RWPE2 (cell line): ENCODE measurements around the gene MIDN.

Experiments
- ATAC-seq: fragments of 200-7000 bp; cut with Tn5 transposase; 3 replicates; pipeline ENCODE4 v1.9.1; 2021; ENCODE audit warnings: low read depth
- DNase-seq: peaks from one replicate; pipeline ENCODE4 v3.0.0-alpha.2; 2020; ENCODE audit warnings: low spot score
- H3K27ac ChIP-seq: fragments of 450-650 bp; 2 replicates; pipeline ENCODE4 v1.5.1; 2017; ENCODE audit warnings: mild to moderate bottlenecking; ENCODE audit not compliant: poor library complexity, severe bottlenecking
- H3K27me3 ChIP-seq: fragments of 250-450 bp; sonication (Bioruptor Pico); 2 replicates; pipeline ENCODE4 v1.5.1; 2021; ENCODE audit warnings: mild to moderate bottlenecking, moderate library complexity; ENCODE audit not compliant: insufficient read depth, poor library complexity, severe bottlenecking
- H3K36me3 ChIP-seq: fragments of 250-450 bp; sonication (Bioruptor Pico); 2 replicates; pipeline ENCODE4 v1.5.1; 2020; ENCODE audit warnings: low read depth, mild to moderate bottlenecking, moderate library complexity
- H3K4me1 ChIP-seq: fragments of 250-450 bp; sonication (Bioruptor Pico); 2 replicates; pipeline ENCODE4 v1.5.1; 2021; ENCODE audit warnings: mild to moderate bottlenecking, moderate library complexity; ENCODE audit not compliant: insufficient read depth, poor library complexity, severe bottlenecking
- H3K4me3 ChIP-seq: fragments of 250-450 bp; sonication (Bioruptor Pico); 2 replicates; pipeline ENCODE4 v1.5.1; 2021; ENCODE audit warnings: mild to moderate bottlenecking, moderate library complexity; ENCODE audit not compliant: severe bottlenecking
- H3K9me3 ChIP-seq: fragments of 250-450 bp; sonication (Bioruptor Pico); 2 replicates; pipeline ENCODE4 v1.5.1; 2021; ENCODE audit warnings: mild to moderate bottlenecking, moderate library complexity; ENCODE audit not compliant: severe bottlenecking
- CTCF ChIP-seq: fragments of 450-650 bp; IDR thresholded peaks from one replicate; pipeline ENCODE4 v1.5.1; 2017; ENCODE audit warnings: mild to moderate bottlenecking, moderate library complexity; ENCODE audit not compliant: poor library complexity, severe bottlenecking

Gene MIDN

GRCh38 chr19:1253514-1254080, 5.2 kb downstream of the MIDN start:
- Histone ChIP-seq H3K4me1 (peaks cover 22% of the 10 kb centered on the region), H3K9me3 (no peaks in the 10 kb centered on the region), H3K36me3 (peaks cover 74% of the 10 kb centered on the region), H3K27me3 (no peaks in the 10 kb centered on the region), H3K4me3 (peak overlapping the region; percentile 58), H3K27ac (peak overlapping the region; percentile 97)
- DNase-seq (no peak), ATAC-seq (peak; percentile 3; the same call in 1 of the 3 replicates)
- TF ChIP-seq CTCF: no peak

GRCh38 chr19:1254081-1254527, 5.7 kb downstream of the MIDN start:
- DNase-seq: no peak
- Histone ChIP-seq H3K4me1 (peaks cover 26% of the 10 kb centered on the region), H3K4me3 (no peak overlapping the region), H3K36me3 (peaks cover 74% of the 10 kb centered on the region), H3K9me3 (no peaks in the 10 kb centered on the region), H3K27me3 (no peaks in the 10 kb centered on the region), H3K27ac (peak overlapping the region; percentile 97)
- ATAC-seq: no peak
- no peak for TF ChIP-seq CTCF

GRCh38 chr19:1254530-1255185, 6.3 kb downstream of the MIDN start:
- no peak for TF ChIP-seq CTCF
- H3K27me3 ChIP-seq: no peaks in the 10 kb centered on the region
- H3K36me3 ChIP-seq: peaks cover 73% of the 10 kb centered on the region
- no peak for ATAC-seq
- H3K9me3 ChIP-seq: no peaks in the 10 kb centered on the region
- peaks cover 32% of the 10 kb centered on the region for H3K4me1 ChIP-seq
- no peak overlapping the region for H3K4me3 ChIP-seq
- DNase-seq: no peak
- peak overlapping the region; percentile 97 for H3K27ac ChIP-seq

GRCh38 chr19:1255186-1256161, 7.1 kb downstream of the MIDN start:
- H3K27ac ChIP-seq: peak overlapping the region; percentile 97
- no peaks in the 10 kb centered on the region for H3K27me3 ChIP-seq
- H3K36me3 ChIP-seq: peaks cover 69% of the 10 kb centered on the region
- no peak for DNase-seq
- peaks cover 40% of the 10 kb centered on the region for H3K4me1 ChIP-seq
- no peak overlapping the region for H3K4me3 ChIP-seq
- TF ChIP-seq CTCF: no peak
- no peak for ATAC-seq
- H3K9me3 ChIP-seq: no peaks in the 10 kb centered on the region
